ENCODE results near the gene PSEN1.
A peak's percentile ranks its signal among the peaks of the same experiment; 100 is the strongest.

Gene PSEN1

DNA sequence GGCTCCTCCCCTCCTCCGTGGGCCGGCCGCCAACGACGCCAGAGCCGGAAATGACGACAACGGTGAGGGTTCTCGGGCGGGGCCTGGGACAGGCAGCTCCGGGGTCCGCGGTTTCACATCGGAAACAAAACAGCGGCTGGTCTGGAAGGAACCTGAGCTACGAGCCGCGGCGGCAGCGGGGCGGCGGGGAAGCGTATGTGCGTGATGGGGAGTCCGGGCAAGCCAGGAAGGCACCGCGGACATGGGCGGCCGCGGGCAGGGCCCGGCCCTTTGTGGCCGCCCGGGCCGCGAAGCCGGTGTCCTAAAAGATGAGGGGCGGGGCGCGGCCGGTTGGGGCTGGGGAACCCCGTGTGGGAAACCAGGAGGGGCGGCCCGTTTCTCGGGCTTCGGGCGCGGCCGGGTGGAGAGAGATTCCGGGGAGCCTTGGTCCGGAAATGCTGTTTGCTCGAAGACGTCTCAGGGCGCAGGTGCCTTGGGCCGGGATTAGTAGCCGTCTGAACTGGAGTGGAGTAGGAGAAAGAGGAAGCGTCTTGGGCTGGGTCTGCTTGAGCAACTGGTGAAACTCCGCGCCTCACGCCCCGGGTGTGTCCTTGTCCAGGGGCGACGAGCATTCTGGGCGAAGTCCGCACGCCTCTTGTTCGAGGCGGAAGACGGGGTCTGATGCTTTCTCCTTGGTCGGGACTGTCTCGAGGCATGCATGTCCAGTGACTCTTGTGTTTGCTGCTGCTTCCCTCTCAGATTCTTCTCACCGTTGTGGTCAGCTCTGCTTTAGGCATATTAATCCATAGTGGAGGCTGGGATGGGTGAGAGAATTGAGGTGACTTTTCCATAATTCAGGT is at the start of gene PSEN1:
PSEN1 (plus strand) TSS at position 121 of the 839 bp plus-strand sequence. CDS start 11,513 bp downstream, outside the sequence.
- DNase-seq (ENCODE audit: low spot score): peak; percentile 95

DNA sequence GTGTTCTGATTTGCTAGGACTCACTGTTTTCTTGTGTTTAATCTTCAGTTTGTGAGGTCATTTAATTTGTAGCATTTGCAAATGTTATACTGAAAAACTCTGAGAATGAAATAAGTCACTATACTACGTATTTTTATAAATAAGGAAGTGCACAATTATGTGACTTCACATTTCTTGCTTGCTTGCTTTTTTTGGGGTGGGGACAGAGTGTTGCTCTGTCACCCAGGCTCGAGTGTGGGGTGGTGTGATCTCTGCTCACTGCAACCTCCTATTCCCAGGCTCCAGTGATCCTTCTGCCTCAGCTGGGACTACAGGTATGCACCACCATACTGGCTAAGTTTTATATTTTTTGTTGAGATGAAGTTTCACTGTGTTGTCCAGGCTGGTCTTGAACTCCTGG is 45.3 kb upstream of the PSEN1 start:
- DNase-seq (ENCODE audit: low spot score): no peak

DNA sequence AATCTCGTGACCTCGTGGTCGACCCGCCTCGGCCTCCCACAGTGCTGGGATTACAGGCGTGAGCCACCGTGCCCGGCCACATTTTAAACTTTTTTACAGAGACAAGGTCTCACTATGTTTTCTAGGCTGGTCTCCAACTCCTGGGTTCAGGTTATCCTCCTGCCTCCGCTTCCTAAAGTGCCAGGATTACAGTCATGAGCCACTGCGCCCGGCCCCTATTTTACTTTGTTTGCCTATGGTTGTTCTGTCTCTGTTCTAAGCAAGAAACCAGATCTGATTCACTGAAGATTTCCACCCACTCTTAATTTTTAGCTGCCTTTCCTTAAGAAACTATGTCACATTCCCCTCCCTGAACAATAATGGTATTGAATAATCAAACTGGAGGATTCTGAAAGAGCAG is 38.9 kb upstream of the PSEN1 start:
- no peak for DNase-seq (ENCODE audit: low spot score)

DNA sequence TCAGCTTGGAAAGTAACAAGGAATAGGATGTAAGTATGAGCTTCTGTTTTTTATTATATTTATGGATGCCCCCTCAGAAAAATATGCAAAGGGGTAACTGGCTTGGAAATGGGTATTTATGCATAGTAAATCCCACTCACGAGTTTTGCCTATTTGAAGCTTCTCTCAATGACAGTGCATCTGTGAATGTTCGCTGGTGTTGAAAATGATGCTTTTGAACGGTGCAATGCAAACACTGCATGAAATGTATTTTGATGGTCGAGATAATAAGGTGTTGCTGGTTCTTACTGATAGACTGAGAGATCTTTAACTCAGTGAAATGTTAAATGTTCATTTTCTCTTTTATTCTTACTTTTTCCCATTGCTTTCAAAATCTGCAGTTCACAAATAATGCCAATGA is 36.0 kb upstream of the PSEN1 start:
- no peak for DNase-seq (ENCODE audit: low spot score)

DNA sequence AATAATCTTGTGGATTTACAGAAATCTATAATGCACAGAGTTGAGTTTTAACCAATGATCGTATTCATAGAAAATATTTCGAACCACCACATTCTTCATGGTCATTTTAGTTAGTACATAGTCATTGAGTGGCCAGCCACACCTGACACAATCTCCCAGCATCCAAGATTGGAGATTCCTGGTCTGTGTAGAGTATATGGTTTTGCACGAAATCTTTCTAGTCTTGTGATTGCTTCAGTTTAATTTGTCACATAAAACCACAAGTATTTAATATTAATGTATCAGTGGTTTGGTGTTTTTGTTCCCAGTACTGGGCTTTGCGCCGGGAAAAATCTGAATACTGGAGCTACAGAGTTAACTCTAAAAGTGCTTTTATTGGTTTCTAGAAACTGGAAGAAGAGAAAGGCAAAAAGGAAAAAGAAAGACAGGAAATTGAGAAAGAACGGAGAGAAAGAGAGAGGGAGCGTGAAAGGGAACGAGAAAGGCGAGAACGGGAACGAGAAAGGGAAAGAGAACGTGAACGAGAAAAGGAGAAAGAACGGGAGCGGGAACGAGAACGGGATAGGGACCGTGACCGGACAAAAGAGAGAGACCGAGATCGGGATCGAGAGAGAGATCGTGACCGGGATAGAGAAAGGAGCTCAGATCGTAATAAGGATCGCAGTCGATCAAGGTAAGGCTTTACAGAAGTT is 33.4 kb upstream of the PSEN1 start:
- DNase-seq (ENCODE audit: low spot score): no peak

DNA sequence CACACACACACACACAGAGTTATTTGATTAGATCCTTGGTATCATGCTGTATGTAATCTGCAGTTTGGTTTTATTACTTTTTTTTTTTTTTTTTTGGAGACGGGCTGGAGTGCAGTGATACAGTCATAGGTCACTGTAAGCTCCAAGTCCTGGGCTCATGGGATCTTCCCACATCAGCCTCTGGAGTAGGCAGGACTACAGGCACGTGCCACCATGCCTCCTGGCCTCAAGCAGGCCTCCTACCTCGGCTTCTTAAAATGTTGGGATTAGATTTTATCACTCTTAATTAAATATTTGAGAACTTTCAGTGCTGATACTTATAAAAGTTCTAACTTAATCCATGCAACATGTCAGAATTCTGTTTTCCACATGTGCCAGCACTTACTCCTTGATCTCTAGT is 31.3 kb upstream of the PSEN1 start:
- DNase-seq (ENCODE audit: low spot score): no peak

DNA sequence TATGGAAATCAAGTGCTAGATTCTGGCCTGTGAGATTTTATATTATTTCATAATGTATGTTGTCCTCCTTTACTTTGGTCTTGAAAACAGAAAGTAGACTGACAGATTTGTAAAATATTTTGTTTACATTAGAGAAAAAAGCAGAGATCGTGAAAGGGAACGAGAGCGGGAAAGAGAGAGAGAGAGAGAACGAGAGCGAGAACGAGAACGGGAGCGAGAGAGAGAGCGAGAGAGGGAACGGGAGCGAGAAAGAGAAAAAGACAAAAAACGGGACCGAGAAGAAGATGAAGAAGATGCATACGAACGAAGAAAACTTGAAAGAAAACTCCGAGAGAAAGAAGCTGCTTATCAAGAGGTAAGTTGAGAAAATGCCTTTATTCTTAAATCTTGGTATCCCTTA is 30.6 kb upstream of the PSEN1 start:
- no peak for DNase-seq (ENCODE audit: low spot score)

DNA sequence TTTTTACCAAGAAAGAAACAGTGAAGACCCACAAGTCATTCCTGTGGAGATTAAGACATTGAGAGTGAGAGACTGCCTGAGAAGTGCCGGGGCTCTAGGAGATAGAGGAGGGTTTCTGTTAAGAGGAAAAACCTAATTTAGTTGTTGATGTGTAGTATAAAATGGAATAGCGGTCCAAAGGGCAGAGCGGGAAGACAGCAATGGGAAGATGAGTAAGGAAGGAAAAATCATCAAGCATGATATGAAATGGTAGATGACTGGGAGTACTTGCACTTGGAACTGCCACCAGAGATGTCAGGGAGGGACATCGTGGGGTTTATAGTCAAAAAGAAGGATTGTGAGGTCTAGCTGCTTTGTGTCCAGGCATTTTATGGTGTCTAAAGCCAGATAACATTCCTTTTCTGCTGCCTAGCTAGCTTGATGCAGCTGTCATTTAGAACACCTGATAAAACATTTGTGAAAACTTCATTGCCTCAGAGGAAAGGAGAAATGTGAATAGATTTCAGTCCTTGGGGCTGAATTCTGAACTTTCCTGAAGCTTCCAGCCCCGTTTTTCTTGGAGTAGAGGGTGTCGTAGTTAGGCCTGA is 20.1 kb upstream of the PSEN1 start:
- DNase-seq (ENCODE audit: low spot score): no peak

DNA sequence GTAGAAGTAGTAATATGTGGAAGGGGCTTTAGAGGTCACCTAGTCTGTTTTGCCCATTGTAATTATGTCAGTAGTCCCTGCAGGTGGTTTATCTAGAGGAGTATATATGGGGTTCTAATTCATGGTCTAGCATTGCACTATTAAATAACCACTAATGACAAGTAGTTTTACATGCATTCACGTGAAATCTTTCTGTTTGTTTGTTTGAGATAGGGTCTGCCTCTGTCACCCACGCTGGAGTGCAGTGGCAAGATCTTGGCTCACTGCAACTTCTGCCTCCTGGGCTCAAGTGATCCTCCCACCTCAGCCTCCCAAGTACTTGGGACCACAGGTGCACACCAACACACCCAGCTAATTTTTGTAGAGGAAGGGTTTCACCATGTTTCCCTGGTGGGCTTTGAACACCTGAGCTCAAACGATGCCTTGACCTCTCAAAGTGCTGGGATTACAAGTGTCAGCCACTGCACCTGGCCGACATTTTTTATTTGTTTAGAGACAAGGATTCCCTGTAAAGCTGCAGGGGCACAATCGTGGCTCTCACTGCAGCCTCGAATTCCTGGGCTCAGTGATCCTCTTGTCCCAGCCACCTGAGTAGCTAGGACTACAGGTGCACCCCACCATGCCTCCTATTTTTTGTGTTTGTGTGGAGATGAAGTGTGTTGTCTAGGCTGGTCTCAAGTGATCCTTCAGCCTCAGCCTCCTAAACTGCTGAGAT is 12.0 kb upstream of the PSEN1 start:
- no peak for DNase-seq (ENCODE audit: low spot score)

DNA sequence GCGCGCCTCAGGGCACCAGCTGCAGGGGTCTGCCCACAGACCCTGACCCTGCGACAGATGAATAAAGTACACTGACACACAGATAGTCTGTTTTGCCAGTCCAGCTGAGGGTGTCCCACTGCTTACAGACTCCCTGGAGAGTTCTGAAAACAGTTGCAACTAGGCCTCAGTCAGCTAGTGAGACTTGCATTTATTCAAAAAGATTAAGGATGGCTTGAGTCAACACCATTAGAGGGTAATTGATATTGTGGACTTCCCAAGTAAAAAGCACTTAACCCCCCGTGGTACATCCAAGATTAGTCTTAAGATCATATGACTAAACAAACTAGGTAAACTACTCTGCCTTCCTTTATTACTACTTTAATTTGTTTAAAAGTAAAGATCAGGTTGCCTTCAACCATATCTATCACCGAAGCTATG is 11.1 kb upstream of the PSEN1 start:
- DNase-seq (ENCODE audit: low spot score): no peak

DNA sequence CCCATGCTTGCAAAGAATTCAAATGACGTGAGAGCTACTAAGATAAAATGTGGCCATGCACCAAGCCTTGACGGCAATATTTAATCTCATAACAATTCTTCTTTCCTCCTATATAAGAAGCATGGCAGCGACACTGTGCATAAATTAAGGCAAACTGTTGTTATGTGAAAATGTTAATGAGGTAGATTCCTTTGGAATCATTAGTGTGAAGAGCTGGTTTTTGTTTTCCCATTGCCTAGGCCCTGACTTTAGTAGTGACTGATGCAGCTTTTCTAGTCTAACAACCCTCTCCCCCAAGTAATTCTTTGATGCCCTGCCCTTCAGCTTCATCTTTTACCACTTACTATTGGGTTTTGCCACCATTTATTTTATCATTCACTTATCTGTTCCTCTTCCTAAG is 10.6 kb upstream of the PSEN1 start:
- DNase-seq (ENCODE audit: low spot score): no peak

DNA sequence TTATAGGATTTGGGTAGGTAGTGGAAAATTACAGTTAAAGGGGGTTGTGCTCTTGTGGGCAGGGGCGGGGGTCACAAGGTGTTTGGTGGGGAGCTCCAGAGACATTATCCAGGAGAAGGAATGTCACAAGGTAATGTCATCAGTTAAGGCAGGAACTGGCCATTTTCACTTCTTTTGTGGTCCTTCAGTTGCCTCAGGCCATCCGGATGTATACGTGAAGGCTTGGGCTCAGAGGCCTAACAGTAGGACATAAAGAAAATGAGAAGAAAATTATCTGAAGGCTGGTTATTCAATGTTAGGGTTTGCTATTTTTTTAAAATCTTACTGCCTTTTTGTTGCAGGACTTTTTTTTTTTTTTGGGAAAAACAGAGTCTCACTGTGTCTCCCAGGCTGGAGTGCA is 2.5 kb upstream of the PSEN1 start:
- no peak for DNase-seq (ENCODE audit: low spot score)

DNA sequence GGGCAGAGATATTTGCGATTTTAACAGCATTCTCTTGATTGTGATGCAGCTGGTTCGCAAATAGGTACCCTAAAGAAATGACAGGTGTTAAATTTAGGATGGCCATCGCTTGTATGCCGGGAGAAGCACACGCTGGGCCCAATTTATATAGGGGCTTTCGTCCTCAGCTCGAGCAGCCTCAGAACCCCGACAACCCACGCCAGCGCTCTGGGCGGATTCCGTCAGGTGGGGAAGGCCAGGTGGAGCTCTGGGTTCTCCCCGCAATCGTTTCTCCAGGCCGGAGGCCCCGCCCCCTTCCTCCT is 271 bp upstream of the PSEN1 start:
- no peak for DNase-seq (ENCODE audit: low spot score)

DNA sequence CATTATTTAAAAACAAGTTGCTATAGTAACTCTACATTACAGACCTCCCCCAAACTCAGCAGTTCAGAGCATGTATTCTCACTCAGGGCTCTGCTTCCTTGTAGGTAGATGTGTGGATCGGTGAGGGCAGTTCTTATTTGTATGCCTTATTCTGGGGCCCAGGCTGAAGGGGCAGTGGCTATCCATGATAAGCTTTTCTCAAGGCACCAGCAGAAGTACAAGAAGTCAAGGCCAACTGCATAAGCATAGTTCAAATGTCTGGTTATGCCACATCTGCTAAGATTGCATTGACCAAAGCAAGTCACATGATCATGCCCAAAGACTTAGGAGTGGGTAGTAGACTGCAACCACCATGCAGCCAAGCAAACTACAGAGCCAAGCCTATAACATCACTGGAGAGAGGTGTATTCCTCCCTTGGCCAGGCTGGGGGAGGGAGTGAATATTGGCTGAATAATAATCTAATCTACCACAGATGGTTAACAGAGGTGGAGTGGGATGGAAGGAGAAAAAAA is 4.6 kb downstream of the PSEN1 start:
- no peak for DNase-seq (ENCODE audit: low spot score)

DNA sequence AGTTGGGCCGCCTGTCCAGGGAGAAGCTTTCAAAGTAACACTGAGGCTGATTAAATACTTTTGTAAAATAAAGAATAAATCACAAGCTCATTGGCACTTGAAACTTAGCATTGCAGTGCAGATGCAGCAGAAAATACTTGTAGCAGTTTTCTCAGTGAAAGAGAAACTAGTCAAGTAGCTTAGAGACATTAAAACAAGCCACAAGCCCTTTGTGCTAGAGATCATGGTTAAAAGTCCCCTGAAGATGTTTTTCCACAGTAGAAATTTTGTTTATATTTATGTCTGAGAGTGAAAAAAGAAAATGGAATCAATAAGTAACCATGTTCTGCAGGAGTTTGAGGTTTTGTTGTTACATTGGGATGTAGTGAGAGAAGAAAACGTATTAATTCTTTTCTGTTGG is 5.9 kb downstream of the PSEN1 start:
- no peak for DNase-seq (ENCODE audit: low spot score)

DNA sequence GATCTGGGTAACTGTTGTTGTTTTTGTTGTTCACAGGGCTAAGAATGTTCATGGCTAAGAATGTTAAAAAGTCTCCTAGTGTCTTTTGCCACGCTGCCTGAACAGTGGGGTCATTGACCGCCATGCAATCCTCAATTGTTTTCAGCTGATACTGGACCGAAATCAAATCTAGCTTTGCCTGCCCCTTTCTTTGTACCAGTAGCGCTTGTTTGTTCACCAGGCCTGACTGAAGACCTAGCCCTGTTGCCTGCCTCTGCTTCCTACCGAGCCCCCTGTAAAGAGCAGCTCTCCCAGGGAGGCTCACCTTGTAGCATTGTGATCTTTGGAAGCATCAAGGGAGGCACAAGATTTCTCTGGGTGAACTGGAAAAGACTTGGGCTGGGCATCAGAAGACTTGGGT is 6.7 kb downstream of the PSEN1 start:
- DNase-seq (ENCODE audit: low spot score): no peak

DNA sequence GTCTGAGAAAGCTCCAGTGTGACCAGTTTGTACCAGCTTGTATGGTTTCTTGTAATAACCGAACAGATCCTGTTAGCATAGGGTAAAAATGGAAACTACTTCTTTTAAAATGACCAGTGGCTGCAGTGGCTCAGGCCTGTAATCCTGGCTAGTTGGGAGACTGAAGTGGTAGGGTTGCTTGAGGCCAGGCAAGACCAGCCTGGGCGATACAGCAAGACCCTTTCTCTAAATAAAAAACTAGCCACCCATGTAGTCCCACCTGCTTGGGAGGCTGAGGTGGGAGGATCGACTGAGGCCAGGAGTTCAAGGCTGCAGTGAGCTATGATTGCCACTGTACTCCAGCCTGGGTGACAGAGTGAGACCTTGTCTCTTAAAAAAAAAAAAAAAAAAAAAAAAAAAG is 7.3 kb downstream of the PSEN1 start:
- no peak for DNase-seq (ENCODE audit: low spot score)

DNA sequence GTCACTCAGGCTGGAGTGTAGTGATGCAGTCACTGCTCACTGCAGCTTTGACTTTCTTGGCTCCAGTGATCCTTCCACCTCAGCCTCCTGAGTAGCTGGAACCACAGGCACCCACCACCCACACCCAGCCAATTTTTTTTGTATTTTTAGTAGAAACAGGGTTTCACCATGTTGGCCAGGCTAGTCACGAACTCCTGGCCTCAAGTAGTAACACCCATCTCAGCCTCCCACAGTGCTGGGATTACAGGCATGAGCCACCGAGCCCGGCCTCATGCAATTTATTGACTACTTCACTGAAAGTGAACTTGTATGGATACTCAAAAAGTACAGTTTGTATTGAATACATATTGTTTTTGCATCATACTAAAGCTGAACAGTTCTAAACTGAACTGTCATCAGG is 9.1 kb downstream of the PSEN1 start:
- DNase-seq (ENCODE audit: low spot score): no peak

DNA sequence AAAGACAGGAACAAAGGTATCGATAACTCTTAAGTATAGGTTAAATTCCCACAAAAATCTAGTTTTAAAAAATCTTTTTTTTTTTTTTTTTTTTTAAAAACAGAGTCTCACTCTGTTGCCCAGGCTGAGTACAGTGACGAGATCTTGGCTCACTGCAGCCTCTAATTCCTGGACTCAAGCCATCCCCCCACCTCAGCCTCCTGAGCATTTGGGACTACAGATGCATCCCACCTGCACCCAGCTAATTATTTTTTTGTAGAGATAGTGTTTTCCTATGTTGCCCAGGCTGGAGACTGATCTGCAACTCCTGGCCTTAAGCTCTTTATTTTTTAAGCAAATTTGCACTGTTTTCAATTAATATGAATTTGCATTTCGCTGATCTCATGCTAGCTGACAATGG is 9.8 kb downstream of the PSEN1 start:
- no peak for DNase-seq (ENCODE audit: low spot score)

DNA sequence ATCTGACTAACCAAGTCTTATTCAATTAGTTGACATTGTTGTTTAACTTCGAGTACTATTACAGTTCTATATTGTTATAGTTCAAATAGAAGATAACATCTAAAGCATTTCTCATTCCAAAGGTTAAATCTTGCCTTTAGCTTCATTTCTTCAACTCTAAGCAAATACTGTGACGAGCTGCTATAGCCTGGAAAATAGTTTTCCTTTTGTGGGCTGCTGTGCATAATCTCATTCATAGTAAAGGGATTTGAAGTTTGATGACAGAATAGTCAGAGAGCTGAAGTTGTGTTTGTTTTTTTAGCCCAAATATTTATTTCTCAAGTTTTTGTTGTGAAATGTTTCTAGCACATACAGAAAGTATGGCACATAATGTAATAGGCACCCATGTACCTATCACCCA is 13.4 kb downstream of the PSEN1 start:
- no peak for DNase-seq (ENCODE audit: low spot score)

DNA sequence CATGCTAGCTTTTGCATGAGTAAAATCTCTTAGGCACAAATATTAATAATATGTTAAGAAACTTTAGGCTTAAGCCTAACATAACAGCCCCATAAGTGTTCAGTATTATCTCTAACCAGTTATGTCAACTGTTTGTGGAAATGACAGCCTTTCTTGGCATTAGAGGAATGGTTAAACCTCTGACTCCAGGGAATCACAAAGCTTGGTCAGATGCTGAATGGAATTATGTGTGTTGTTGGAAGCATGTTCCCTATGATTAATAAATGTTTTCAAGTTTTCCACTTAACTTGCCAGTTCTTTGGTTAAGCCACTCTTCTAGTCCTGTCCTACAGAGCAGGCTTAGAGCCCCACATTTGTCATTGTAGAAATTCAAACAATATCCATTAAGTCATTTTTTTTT is 17.0 kb downstream of the PSEN1 start:
- no peak for DNase-seq (ENCODE audit: low spot score)

DNA sequence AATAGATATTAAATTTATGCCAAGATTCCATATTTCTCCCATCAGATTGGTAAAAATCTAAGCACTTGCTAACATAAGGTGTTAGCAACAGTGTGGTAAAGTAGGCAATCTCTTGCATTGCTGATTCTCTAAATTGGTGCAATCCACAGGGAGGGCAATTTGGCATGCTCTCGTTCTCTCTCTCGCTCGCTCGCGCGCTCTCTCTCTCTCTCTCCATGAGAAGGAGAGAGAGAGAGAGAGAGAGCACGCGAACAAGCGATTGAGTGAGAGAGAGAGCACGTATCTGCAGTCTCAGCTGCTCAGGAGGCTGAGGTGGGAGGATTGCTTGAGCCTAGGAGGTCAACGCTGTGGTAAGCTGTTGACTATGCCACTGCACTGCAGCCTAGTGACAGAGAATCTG is 25.9 kb downstream of the PSEN1 start:
- DNase-seq (ENCODE audit: low spot score): no peak

DNA sequence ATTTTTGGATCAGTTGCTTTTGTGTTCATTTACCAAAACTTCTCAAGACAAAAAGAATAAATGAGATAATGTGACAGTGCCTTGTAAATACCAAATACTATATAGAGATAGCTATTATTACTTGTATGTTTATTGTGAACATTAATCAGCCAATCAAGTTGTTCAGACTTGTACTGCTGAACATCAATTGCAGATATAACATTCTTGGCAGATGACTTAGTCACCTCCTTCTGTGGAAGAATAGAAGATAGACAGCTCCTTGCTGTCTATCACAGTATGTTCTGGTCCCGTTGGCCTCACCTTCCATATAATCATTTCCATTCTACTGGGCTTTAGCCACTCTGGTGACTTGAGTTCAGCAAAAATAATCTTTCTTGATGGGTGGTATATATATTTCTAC is 30.1 kb downstream of the PSEN1 start:
- DNase-seq (ENCODE audit: low spot score): no peak
